Osteocyte (in vitro differentiated cells): ENCODE measurements around the gene BRICD5. TPM values are rescaled to one million over a fixed set of nuclear protein-coding genes. Genes with fewer than 3 reads are reported as not detected.

Experiments
- DNase-seq: peaks from one replicate; pipeline ENCODE4 v3.0.0; 2021; ENCODE audit warnings: mixed read lengths; ENCODE audit not compliant: unreplicated experiment; ENCODE audit errors: extremely low spot score
- H3K27ac Mint-ChIP-seq: one replicate; pipeline ENCODE4 v1.8.0; 2021; ENCODE audit warnings: mild to moderate bottlenecking, mixed read lengths; ENCODE audit not compliant: unreplicated experiment
- H3K27me3 Mint-ChIP-seq: one replicate; pipeline ENCODE4 v1.8.0; 2021; ENCODE audit warnings: mixed read lengths; ENCODE audit not compliant: unreplicated experiment
- H3K36me3 Mint-ChIP-seq: one replicate; pipeline ENCODE4 v1.8.0; 2021; ENCODE audit warnings: mixed read lengths; ENCODE audit not compliant: unreplicated experiment
- H3K4me1 Mint-ChIP-seq: one replicate; pipeline ENCODE4 v1.8.0; 2021; ENCODE audit warnings: mixed read lengths; ENCODE audit not compliant: unreplicated experiment
- H3K4me3 Mint-ChIP-seq: one replicate; pipeline ENCODE4 v1.8.0; 2021; ENCODE audit warnings: mild to moderate bottlenecking, moderate library complexity, mixed read lengths; ENCODE audit not compliant: unreplicated experiment
- H3K9me3 Mint-ChIP-seq: one replicate; pipeline ENCODE4 v1.8.0; 2021; ENCODE audit warnings: mixed read lengths; ENCODE audit not compliant: unreplicated experiment
- CTCF ChIP-seq: fragments of 200-600 bp; sonication (generic); IDR thresholded peaks from 2 replicates; pipeline ENCODE4 v1.5.0; 2021; ENCODE audit warnings: antibody characterized with exemption, mild to moderate bottlenecking, moderate library complexity
- total RNA-seq: library from RNA; stranded (reverse); gene quantifications from 2 replicates; pipeline ENCODE4 v1.2.1, GENCODE V29; 2021

Gene BRICD5
- total RNA-seq, 1 donor from 2014 or later: 6.6 TPM

GRCh38 chr16:2166263-2167067 is 44.2 kb downstream of the BRICD5 start:
- Mint-ChIP-seq H3K4me1 (peaks cover 7% of the 10 kb centered on the region), H3K27ac (no peak overlapping the region), H3K9me3 (no peaks in the 10 kb centered on the region), H3K4me3 (no peak overlapping the region), H3K27me3 (no peaks in the 10 kb centered on the region), H3K36me3 (peaks cover 9% of the 10 kb centered on the region)
- TF ChIP-seq CTCF: no peak
- no peak for DNase-seq

DNA sequence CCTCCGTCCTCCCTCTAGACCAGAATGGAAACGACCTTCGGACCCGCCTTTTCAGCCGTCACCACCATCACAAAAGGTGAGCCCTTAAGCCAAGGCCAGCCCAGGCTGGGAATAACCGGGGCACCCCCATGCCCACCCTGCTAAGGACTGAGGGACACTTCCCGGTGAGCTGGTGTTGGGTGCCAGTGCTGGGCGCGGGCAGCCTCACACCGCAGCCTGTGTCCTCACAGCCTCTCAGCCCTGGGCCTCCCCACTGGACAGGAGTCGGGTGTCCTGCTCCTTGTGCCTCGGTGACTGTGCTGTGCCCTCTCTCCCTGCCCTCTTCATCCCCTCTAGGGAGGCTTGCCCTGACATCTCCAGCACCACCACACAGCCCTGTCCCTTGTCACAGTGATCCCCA is 44.8 kb downstream of the BRICD5 start:
- Mint-ChIP-seq H3K36me3 (peaks cover 9% of the 10 kb centered on the region), H3K9me3 (no peaks in the 10 kb centered on the region), H3K27me3 (no peaks in the 10 kb centered on the region), H3K4me3 (no peak overlapping the region), H3K27ac (no peak overlapping the region), H3K4me1 (peaks cover 13% of the 10 kb centered on the region)
- TF ChIP-seq CTCF: no peak
- no peak for DNase-seq

DNA sequence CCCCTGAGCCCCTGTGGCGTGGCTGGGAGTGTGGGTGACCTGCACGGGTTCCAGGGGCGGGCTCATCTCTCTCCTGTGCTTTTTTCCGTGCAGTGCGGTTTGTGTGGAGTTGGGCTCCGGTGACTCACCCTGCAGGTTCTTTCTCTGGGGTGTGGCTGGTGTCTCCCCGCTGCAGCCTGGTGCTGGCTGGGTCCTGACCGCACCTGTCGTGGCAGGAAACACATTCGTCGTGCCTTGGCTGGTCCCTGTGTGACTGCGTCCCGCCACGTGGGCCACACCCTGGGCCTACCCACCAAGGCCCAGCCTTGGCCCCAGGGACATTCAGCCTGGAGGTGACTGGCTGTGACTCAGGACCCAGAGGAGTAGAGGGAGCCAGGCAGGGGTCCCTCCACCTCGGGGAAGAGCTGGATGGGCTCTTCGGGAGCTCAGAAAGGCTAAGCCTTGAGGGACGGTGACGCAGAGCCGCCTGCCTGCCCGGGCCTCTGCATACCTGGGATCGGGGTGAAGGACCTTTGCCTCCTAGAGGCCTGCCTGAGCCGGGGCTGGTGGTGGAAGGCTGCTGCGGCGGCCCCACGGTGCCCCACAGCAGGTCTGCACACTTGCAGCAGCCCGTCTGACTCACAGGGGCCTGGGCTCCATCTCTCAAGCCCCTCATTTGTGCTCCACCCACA is 47.3 kb downstream of the BRICD5 start:
- H3K9me3 Mint-ChIP-seq: no peaks in the 10 kb centered on the region
- H3K27ac Mint-ChIP-seq: no peak overlapping the region
- H3K4me1 Mint-ChIP-seq: peaks cover 25% of the 10 kb centered on the region
- no peak for DNase-seq
- no peaks in the 10 kb centered on the region for H3K27me3 Mint-ChIP-seq
- TF ChIP-seq CTCF: no peak
- peaks cover 9% of the 10 kb centered on the region for H3K36me3 Mint-ChIP-seq
- H3K4me3 Mint-ChIP-seq: no peak overlapping the region

DNA sequence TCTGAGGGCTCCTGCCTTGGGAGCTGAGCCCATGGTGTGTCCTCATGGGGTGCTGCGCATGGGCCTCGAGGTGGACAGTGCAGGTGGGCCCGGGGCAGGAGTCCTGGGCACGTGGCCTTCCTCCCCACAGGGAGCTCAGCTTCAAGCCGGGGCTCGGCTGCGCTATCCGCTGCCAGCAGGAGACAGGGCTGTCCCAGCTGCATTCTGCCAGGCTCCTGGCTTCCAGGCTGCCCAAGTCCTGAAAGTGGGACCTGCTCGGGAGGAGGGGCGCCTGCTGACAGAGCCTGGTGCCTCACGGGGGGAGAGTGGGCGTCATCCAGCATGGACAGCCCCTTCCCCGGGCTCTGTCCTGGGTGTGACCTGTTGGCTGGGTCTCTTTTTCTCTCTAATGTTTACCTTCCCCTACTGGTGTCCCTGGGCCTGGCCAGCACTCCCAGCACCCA is 48.0 kb downstream of the BRICD5 start:
- no peak for TF ChIP-seq CTCF
- Mint-ChIP-seq H3K27ac (no peak overlapping the region), H3K27me3 (no peaks in the 10 kb centered on the region), H3K4me1 (peaks cover 31% of the 10 kb centered on the region), H3K4me3 (no peak overlapping the region), H3K9me3 (no peaks in the 10 kb centered on the region), H3K36me3 (peaks cover 5% of the 10 kb centered on the region)
- DNase-seq: no peak

- Mint-ChIP-seq H3K4me1 (peaks cover 39% of the 10 kb centered on the region), H3K9me3 (no peaks in the 10 kb centered on the region), H3K4me3 (no peak overlapping the region), H3K36me3 (peaks cover 5% of the 10 kb centered on the region), H3K27me3 (no peaks in the 10 kb centered on the region), H3K27ac (peak overlapping the region; percentile 18)
- no peak for DNase-seq
- no peak for TF ChIP-seq CTCF
Measured at GRCh38 chr16:2161911-2162310, 48.8 kb downstream of the BRICD5 start.
